B cell (primary cell): ENCODE data around the gene TBX3. TPM values are rescaled to one million over a fixed set of nuclear protein-coding genes. Genes with fewer than 3 reads are reported as not detected.

Experiments
- ATAC-seq: fragments of 200-7000 bp; cut with Tn5 transposase; one replicate; pipeline ENCODE4 v1.10.0; 2021; ENCODE audit warnings: low read depth, mild to moderate bottlenecking, moderate number of reproducible peaks, moderate library complexity
- CTCF ChIA-PET: fragments of 350-600 bp; sonication (Branson Sonifier 250); formaldehyde crosslinking; loops from one replicate; lab custom pipeline; 2021; ENCODE audit warnings: antibody characterized with exemption, inconsistent platforms; lab: Charles Lee
- POLR2A ChIA-PET: fragments of 350-600 bp; sonication (Branson Sonifier 250); formaldehyde crosslinking; loops from one replicate; lab custom pipeline; 2021; ENCODE audit warnings: antibody characterized with exemption; lab: Charles Lee
- DNase-seq: peaks from one replicate; pipeline ENCODE4 v3.0.0; 2013
- H2AFZ ChIP-seq: 2 replicates; pipeline ENCODE4 v1.6.1; 2012; ENCODE audit warnings: mild to moderate bottlenecking, low read depth, low read length; ENCODE audit not compliant: insufficient read depth, poor library complexity, severe bottlenecking
- H3K27ac ChIP-seq, 2 donors: 1 replicate in 1 of 2; 2 replicates in 1 of 2; pipeline ENCODE4 v1.5.1; 2012 to 2013; ENCODE audit warnings: low read length in 2 of 2, mild to moderate bottlenecking in 2 of 2, moderate library complexity in 1 of 2
- H3K27me3 ChIP-seq, 4 experiments: fragments of 200-600 bp in 1 of 4; sonication (generic) in 1 of 4; replicated peaks in 1 of 4; 1 replicate in 2 of 4; 2 replicates in 2 of 4; pipeline versions ENCODE4 v1.6.1 to v1.7.0; 2013 to 2016; ENCODE audit warnings: low read length in 3 of 4, mild to moderate bottlenecking in 2 of 4, mixed read lengths in 1 of 4, moderate library complexity in 1 of 4; ENCODE audit not compliant: insufficient read depth in 4 of 4, control insufficient read depth in 3 of 4; ENCODE audit errors: control extremely low read depth in 1 of 4
- H3K36me3 ChIP-seq, 2 experiments: replicated peaks in 1 of 2; 1 replicate in 1 of 2; 2 replicates in 1 of 2; pipeline versions ENCODE4 v1.6.1 to v1.7.1; 2013; ENCODE audit warnings: low read length in 1 of 2; ENCODE audit not compliant: insufficient read depth in 2 of 2, control insufficient read depth in 1 of 2; ENCODE audit errors: control extremely low read depth in 1 of 2, extremely low read depth in 1 of 2
- H3K4me1 ChIP-seq, 2 donors: fragments of 200-600 bp in 1 of 2; sonication (generic) in 1 of 2; 1 replicate in 1 of 2; 2 replicates in 1 of 2; pipeline versions ENCODE4 v1.5.1 to v1.6.1; 2013 to 2017; ENCODE audit warnings: low read length in 2 of 2; ENCODE audit not compliant: control insufficient read depth in 2 of 2, insufficient read depth in 2 of 2
- H3K4me2 ChIP-seq: replicated peaks from 2 replicates; pipeline ENCODE3; 2012; ENCODE audit warnings: mild to moderate bottlenecking, low read depth, low read length; ENCODE audit not compliant: poor library complexity, severe bottlenecking
- H3K4me3 ChIP-seq, 5 experiments: fragments of 200-600 bp in 1 of 5; sonication (generic) in 1 of 5; 1 replicate in 3 of 5; 2 replicates in 2 of 5; pipeline versions ENCODE4 v1.5.1 to v1.7.0; 2011 to 2016; ENCODE audit warnings: low read length in 4 of 5, mild to moderate bottlenecking in 4 of 5, low read depth in 2 of 5, control low read depth in 1 of 5, moderate library complexity in 1 of 5; ENCODE audit not compliant: insufficient read depth in 1 of 5; ENCODE audit errors: control extremely low read depth in 1 of 5, extremely low read depth in 1 of 5
- H3K79me2 ChIP-seq: fragments of 200-600 bp; sonication (generic); one replicate; pipeline ENCODE4 v1.6.0; 2016; ENCODE audit warnings: low read length; ENCODE audit not compliant: control insufficient read depth, insufficient read depth
- H3K9ac ChIP-seq: fragments of 200-600 bp; sonication (generic); 2 replicates; pipeline ENCODE4 v1.6.1; 2017; ENCODE audit warnings: mild to moderate bottlenecking, low read length, moderate library complexity
- H3K9me3 ChIP-seq, 3 donors: one replicate each; pipeline versions ENCODE4 v1.6.1 to v1.7.1; 2013; ENCODE audit warnings: low read length in 2 of 3; ENCODE audit not compliant: control insufficient read depth in 2 of 3, insufficient read depth in 1 of 3; ENCODE audit errors: control extremely low read depth in 1 of 3
- H4K20me1 ChIP-seq: 2 replicates; pipeline ENCODE4 v1.6.0; 2012; ENCODE audit warnings: mild to moderate bottlenecking, low read length; ENCODE audit not compliant: insufficient read depth, control insufficient read depth, poor library complexity, severe bottlenecking
- H3K27ac Mint-ChIP-seq: one replicate; pipeline ENCODE4 v1.8.0; 2021; ENCODE audit warnings: mixed read lengths
- H3K27me3 Mint-ChIP-seq: one replicate; pipeline ENCODE4 v1.8.0; 2021; ENCODE audit warnings: mixed read lengths
- H3K4me1 Mint-ChIP-seq: one replicate; pipeline ENCODE4 v1.8.0; 2021; ENCODE audit warnings: mixed read lengths
- H3K4me3 Mint-ChIP-seq: one replicate; pipeline ENCODE4 v1.8.0; 2021; ENCODE audit warnings: mixed read lengths
- H3K9me3 Mint-ChIP-seq: one replicate; pipeline ENCODE4 v1.8.0; 2022; ENCODE audit warnings: mixed read lengths; ENCODE audit not compliant: insufficient read depth
- EZH2 ChIP-seq: IDR thresholded peaks from 2 replicates; pipeline ENCODE4 v1.6.1; 2012; ENCODE audit warnings: borderline replicate concordance, low read depth, mild to moderate bottlenecking, moderate library complexity, low read length; ENCODE audit not compliant: insufficient read depth, poor library complexity, severe bottlenecking
- WGBS: methylation state at CpG from one replicate; pipeline ENCODE4 v1.1.5; 2013; ENCODE audit warnings: missing lambda C conversion rate; ENCODE audit not compliant: insufficient coverage; 5-methylcytosine and 5-hydroxymethylcytosine counted together
- intact Hi-C: fragments of 100-400 bp; cut with micrococcal nuclease; formaldehyde crosslinking; loops from one replicate; pipeline ENCODE4 v1.10.0; 2022
- polyA plus RNA-seq: library from polyadenylated mRNA; depleted of rRNA; stranded (reverse); fragments of >200 nt; gene quantifications from 2 replicates; pipeline ENCODE4 v1.2.3, GENCODE V29; 2012
- total RNA-seq, 2 donors: library from RNA; stranded (reverse); fragments of 120-200 nt in 1 of 2; gene quantifications; 1 replicate in 1 of 2; 2 replicates in 1 of 2; pipeline versions ENCODE4 v1.2.3 to v1.2.4, GENCODE V29; 2013 to 2022
- TF ChIP-seq, protein P1 (sequence below): fragments of 200-600 bp; IDR thresholded peaks from one replicate; pipeline ENCODE4 v1.8.0; 2022; ENCODE audit warnings: antibody characterized with exemption, mild to moderate bottlenecking

The TBX3 gene
- total and polyA plus RNA-seq, 2 donors (not counting 1 experiment from before 2014, with no cell fraction given): not detected

DNA sequence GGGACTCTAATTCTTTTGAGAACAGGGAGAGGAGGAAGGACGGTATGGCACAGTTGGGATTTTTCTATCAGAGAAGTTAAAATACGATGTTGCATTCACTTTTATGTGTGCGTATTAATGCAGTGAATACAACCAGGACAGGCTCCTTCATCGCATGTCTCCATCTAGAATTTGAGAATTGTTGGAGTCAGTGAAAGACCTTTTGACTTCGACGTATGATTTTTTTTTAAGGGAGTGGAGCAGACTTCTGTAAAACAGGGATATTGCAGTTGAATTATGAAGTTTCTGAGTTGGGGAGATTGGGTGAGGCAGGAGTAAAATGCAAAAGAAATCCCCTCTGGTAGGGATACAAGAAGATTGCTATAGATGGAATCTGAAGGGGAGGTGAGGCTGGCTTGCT is 9.6 kb upstream of the TBX3 start:
- H3K4me3 Mint-ChIP-seq: no peak overlapping the region
- H3K27me3 ChIP-seq: peaks cover 0 to 71% (median 46%) of the 10 kb centered on the region in 4 experiments
- H3K4me1 Mint-ChIP-seq: peaks cover 2% of the 10 kb centered on the region
- TF ChIP-seq EZH2: no peak
- TF ChIP-seq, protein P1, sequence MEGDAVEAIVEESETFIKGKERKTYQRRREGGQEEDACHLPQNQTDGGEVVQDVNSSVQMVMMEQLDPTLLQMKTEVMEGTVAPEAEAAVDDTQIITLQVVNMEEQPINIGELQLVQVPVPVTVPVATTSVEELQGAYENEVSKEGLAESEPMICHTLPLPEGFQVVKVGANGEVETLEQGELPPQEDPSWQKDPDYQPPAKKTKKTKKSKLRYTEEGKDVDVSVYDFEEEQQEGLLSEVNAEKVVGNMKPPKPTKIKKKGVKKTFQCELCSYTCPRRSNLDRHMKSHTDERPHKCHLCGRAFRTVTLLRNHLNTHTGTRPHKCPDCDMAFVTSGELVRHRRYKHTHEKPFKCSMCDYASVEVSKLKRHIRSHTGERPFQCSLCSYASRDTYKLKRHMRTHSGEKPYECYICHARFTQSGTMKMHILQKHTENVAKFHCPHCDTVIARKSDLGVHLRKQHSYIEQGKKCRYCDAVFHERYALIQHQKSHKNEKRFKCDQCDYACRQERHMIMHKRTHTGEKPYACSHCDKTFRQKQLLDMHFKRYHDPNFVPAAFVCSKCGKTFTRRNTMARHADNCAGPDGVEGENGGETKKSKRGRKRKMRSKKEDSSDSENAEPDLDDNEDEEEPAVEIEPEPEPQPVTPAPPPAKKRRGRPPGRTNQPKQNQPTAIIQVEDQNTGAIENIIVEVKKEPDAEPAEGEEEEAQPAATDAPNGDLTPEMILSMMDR: no peak
- WGBS: 8% methylated on average over 4 of the region's 6 CpGs
- H3K79me2 ChIP-seq: no peaks in the 10 kb centered on the region
- H3K27me3 Mint-ChIP-seq: peaks cover 80% of the 10 kb centered on the region
- POLR2A ChIA-PET: no interaction called here
- H3K36me3 ChIP-seq: no peaks in the 10 kb centered on the region
- H4K20me1 ChIP-seq: no peaks in the 10 kb centered on the region
- DNase-seq (no peak), ATAC-seq (no peak)
- H3K4me1 ChIP-seq: no peaks in the 10 kb centered on the region
- CTCF ChIA-PET: no interaction called here
- no peak overlapping the region for H3K9ac ChIP-seq
- H3K9me3 ChIP-seq: peaks cover 0 to 27% (median 0%) of the 10 kb centered on the region in 3 donors
- H3K9me3 Mint-ChIP-seq: no peaks in the 10 kb centered on the region
- H3K27ac ChIP-seq: no peak overlapping the region
- H3K27ac Mint-ChIP-seq: no peak overlapping the region
- intact Hi-C loops: no loop called here
- no peak overlapping the region for H3K4me3 ChIP-seq
- no peak overlapping the region for H2AFZ ChIP-seq
- H3K4me2 ChIP-seq: no peak overlapping the region

DNA sequence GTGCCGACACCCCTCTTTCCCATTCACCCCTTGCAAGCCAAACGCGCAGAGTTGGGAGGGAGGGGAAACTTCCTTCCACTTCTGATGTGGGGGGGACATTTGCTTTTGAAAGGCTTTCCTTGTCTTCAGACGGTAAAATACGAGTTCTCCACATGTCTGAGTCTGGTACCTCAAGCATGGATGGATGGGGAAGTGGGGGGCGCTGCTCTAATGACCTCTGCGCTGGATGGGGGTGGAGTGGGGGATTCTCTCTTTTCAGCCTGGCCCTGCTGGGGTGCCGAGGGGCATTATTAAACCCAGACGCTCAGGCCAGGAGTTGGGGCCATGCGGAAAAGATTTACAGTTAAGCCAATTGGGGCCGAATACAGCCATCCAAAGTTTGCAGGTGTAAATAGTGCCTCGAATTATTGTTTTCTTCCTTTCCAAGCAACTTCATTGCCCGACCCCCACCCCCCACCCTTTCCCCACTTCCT is 9.1 kb upstream of the TBX3 start:
- H3K79me2 ChIP-seq: no peaks in the 10 kb centered on the region
- H4K20me1 ChIP-seq: no peaks in the 10 kb centered on the region
- ATAC-seq (no peak), DNase-seq (no peak)
- H3K36me3 ChIP-seq: no peaks in the 10 kb centered on the region
- CTCF ChIA-PET: no interaction called here
- H3K4me1 Mint-ChIP-seq: peaks cover 2% of the 10 kb centered on the region
- no peak overlapping the region for H3K9ac ChIP-seq
- no peak overlapping the region for H2AFZ ChIP-seq
- H3K27me3 Mint-ChIP-seq: peaks cover 85% of the 10 kb centered on the region
- intact Hi-C loops: no loop called here
- no peak overlapping the region for H3K4me3 ChIP-seq
- H3K4me1 ChIP-seq: no peaks in the 10 kb centered on the region
- no peak overlapping the region for H3K4me3 Mint-ChIP-seq
- POLR2A ChIA-PET: no interaction called here
- TF ChIP-seq EZH2: no peak
- TF ChIP-seq, protein P1: no peak
- H3K9me3 ChIP-seq: peaks cover 0 to 24% (median 0%) of the 10 kb centered on the region in 3 donors
- H3K4me2 ChIP-seq: no peak overlapping the region
- no peak overlapping the region for H3K27ac Mint-ChIP-seq
- WGBS: 7% methylated on average over 7 of the region's 13 CpGs
- H3K27ac ChIP-seq: no peak overlapping the region
- H3K27me3 ChIP-seq: peaks cover 0 to 75% (median 48%) of the 10 kb centered on the region in 4 experiments
- H3K9me3 Mint-ChIP-seq: no peaks in the 10 kb centered on the region
